HG03064 (cell line): ENCODE data around the gene PRAC2.

ENCODE experiments used
- ATAC-seq: cut with Tn5 transposase; IDR thresholded peaks from one replicate; pipeline ENCODE4 v1.9.1; 2021; ENCODE audit warnings: low read depth; ENCODE audit not compliant: unreplicated experiment

The PRAC2 gene

GRCh38 chr17:48732688-48733629, 10.0 kb downstream of the PRAC2 start:
- ATAC-seq = no peak

DNA sequence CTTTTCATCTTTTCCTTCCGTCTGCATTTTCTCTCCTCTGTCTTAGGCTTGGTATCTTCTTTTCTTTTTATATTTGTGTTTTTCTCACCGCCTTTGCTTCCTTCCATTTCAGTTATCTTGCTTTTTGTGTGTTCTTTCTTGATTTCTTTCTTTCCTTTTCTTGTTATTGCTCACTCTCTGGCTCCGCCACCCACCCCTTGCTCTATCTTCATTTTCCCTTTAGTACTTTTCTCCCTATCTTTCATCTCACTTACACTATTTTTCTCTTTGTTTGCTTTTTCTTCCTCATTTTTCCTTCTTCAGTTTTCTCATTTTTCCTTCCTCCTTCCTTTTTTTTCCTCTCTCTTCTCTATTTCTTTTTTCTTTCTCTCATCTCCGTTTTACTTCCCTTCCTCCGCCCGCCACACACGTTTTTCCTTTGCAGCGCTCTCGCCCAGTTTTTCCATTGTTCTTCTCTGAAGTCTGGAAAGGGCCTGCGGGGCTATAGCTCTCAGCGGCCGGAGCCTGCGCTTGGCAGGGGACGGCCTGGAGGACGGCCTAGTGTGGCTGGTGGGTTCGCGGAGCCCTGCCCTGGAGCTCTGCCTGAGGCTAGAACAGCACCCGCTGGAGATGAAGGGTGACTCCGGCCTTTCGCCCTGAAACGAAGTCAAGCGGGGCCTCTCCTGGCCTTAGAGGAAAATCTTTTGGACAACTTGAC, 10.8 kb downstream of the PRAC2 start:
- ATAC-seq = no peak

GRCh38 chr17:48734333-48735061, 11.5 kb downstream of the PRAC2 start:
- ATAC-seq = no peak

DNA sequence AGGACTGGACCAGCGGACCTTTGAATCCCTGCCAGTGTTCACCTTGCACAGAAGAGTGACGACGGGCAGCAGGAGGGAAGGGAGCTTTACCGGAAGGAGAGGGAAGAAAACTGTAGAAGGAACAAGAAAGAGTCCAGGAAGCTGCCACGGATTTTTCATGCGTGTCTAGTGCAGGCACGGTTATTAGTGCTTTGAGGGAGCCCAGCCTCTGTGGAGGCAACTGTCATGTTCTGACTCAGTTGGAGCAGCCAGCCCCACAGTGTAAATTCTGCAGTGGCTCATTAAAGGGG, 12.0 kb downstream of the PRAC2 start:
- no peak for ATAC-seq

DNA sequence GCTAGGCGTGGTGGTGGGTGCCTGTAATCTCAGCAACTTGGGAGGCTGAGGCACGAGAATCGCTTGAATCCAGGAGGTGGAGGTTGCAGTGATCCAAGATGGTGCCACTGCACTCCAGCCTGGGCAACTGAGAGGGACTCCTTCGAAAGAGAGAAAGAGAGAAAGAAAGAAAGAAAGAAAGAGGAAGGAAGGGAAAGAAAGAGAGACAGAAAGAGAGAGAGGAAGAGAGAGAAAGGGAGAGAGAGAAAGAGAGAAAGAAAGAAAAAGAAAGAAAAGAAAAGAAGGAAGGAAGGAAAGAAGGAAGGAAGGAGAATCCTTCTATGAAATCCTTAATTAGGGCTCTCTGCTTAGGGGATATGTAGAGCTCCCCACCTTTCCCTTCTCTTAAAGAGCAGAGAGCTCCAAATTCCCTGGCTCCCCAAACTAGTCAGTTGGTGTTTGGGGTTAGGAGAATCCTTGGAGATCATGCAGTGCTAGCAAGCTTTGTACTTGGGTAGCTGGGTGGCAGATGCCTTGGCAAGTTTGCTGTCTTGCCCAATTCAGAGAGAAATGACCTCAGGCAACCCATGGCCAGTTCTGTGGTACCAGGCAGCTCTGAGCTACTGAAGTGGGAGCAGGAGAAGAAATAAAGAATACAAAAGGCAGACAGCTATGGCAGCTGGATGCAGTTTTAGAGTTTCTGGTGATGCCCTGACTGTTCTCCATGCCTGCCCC, 14.5 kb downstream of the PRAC2 start:
- ATAC-seq = no peak

- ATAC-seq = no peak
Observed at GRCh38 chr17:48738424-48738802, 15.4 kb downstream of the PRAC2 start.

DNA sequence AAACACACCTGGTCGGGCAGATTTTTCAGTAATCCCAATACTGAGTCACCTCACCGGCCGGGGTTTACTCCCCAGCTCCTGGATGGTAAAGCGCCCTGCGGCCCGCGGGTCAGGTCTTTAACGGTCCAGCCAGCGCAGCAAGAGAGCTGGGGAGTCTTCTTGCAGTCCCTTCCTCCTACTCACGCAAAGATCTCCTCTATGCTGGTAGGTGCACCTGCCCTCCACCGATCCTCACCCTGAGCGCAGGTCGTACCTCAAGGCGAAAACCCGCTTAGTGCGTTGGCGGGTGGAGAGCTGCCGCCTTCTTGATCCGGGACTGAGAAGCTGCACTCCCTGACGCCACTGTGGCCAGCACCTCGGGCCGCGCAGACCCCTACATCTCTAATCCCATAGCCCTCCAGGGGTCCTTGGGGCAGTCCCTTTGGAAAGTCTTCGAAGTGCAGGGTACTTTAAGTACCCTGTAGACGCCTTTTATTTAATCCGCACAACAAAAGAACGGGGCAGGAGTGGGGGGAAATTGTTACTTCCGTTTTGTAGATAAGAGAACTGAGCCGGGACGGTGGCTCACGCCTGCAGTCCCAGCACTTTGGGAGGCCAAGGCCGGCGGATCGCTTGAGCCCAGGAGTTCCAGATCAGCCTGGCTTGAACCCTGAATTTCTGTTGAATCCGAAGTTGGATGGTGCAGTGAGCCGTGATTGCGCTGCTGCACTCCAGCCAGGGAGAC, 16.0 kb downstream of the PRAC2 start:
- ATAC-seq = no peak

DNA sequence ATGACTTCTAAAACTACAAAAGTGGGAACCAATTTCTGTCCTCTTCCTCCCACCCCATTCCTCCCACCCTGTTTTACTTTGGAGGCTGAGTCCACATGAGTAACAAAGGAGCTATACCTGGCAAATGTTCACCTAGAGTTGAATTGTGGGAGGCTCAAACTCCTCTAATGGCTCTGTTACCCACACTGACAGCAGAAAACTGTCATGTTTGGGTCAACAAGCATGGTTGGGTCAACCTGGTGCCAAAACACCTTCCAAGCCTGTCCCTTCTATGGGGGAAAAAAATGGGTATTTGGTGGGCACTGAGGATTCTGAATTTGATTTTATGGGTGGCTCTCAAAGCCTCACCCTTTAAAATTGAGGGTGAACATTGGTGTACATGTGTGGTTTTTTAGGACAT, 17.6 kb downstream of the PRAC2 start:
- ATAC-seq = no peak

- no peak for ATAC-seq
Observed at GRCh38 chr17:48745381-48746275, 22.6 kb downstream of the PRAC2 start.

GRCh38 chr17:48746916-48747444, 24.0 kb downstream of the PRAC2 start:
- no peak for ATAC-seq

GRCh38 chr17:48747445-48748363, 24.7 kb downstream of the PRAC2 start:
- ATAC-seq = no peak

DNA sequence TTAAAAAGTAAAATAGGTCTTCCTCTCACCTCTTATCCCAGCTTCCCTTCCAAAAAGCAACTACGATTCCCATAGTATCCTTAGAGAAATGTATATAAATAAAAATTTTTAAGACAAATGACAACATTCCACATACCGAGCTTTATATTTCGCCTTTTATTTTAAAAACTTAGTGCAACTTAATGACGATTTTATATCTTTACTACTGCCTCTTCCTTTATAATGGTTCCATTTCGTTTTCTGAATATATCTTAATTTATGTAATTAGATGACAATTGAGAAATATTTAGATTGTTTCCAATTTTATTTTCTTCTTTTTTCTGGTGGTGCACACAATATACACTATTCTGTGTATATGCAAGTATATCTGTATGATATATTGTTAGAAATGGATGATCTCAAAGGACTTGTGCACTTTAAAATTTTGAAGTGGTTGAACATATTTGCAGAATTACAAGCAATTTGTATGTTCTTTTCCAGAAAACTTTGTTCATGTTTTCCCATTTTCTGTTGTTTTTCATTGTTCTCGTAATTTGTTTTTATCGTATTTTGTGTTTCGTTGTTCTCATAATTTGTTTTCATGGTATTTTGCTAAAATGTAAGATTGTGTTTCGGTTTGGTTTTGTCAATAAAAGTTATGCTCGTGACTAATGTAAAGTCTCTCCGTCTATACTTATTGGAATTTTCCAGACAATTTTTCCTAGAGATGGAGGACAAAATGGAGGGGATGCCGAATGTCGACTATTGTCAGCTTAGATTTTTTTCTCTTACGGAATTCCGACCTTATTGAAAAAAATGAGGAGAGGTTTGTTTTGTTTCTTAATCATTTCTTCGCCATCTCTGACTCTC, 26.0 kb downstream of the PRAC2 start:
- ATAC-seq = no peak

- ATAC-seq = no peak
Observed at GRCh38 chr17:48749621-48750553, 26.9 kb downstream of the PRAC2 start.

DNA sequence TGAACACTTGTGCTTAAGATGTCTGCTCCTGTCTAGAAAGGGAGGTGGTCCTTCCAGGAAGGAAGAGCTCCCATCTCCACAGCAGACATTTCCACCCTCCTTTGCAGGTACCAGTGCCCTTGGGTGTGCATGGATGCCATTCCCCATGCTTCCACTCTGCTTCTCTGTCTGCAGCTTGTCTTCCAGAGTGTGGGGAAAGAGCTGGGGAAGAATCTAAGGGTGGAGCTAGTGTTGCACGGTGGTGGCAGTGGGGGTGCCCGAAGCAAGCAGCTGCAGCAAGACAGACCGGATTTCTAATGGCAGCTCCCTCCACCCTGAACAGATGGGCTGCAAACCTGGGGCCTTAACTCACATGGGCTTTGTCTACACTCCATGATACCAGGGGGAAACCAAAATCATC, 28.2 kb downstream of the PRAC2 start:
- no peak for ATAC-seq

DNA sequence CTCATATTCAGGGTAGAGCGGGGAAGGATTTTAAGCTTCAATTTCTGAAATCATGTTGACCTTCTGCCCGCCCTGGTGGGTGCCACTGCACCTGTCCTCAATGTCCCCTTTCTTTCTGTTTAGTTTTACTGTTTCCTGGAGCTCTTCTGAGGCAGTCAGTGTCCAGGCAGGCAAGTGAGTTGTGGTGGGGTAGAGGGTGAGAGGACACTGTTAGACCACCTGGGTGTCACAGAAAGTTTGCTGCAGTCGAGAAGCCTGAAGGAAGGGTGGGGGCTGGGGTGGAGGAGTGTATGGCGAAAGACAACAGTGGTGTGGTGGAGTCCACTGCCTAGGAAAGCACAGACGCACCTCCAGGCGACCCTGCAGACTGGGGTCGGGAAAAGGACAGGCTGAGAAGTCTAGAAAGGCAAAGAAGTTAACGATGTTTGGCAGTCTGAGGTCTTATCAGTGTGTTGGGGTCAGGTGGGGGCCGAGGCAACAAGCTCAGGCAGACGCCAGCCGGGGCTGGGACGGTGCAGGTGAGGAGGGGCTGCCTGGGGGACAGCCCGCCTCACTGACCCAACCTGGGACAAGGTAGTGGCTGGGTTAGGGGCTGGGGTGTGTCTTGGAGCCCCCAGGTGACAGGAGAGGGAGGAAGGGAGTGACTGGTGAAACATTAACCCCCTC, 28.9 kb downstream of the PRAC2 start:
- no peak for ATAC-seq
